IMR-90 (cell line): ENCODE results near the gene RTCB. TPM values are rescaled to one million over a fixed set of nuclear protein-coding genes. Genes with fewer than 3 reads are reported as not detected.

Experiments used
- ATAC-seq: fragments of 200-7000 bp; cut with Tn5 transposase; 2 replicates; pipeline ENCODE4 v1.9.1; 2020; ENCODE audit warnings: low read depth, mild to moderate bottlenecking, moderate library complexity
- BruUV-seq: library from RNA; stranded (reverse); fragments of 400-500 nt; replicated peaks from 2 replicates; lab custom pipeline; 2021; lab: Mats Ljungman, UMichigan
- CTCF ChIA-PET: fragments of 300-600 bp; formaldehyde crosslinking; extraction: SDS; loops from one replicate; lab custom pipeline; 2021; ENCODE audit warnings: antibody characterized with exemption; lab: Yijun Ruan, JAX
- POLR2A ChIA-PET: fragments of 300-600 bp; sonication (Branson Sonifier 250); formaldehyde crosslinking; loops from one replicate; lab custom pipeline; 2022; ENCODE audit warnings: antibody characterized with exemption; ENCODE audit not compliant: unreplicated experiment; lab: Charles Lee
- DNase-seq: peaks from one replicate; pipeline ENCODE4 v3.0.0; 2013
- H2AFZ ChIP-seq: replicated peaks from 2 replicates; pipeline ENCODE3; 2013; ENCODE audit warnings: low read length, mild to moderate bottlenecking; ENCODE audit not compliant: poor library complexity
- H2AK5ac ChIP-seq: 2 replicates; pipeline ENCODE4 v1.6.1; 2013; ENCODE audit warnings: low read depth, low read length, inconsistent platforms
- H2AK9ac ChIP-seq: replicated peaks from 2 replicates; pipeline ENCODE3; 2013; ENCODE audit warnings: mild to moderate bottlenecking, low read depth, low read length, moderate library complexity; ENCODE audit not compliant: poor library complexity
- H2BK120ac ChIP-seq: 2 replicates; pipeline ENCODE4 v1.6.1; 2013; ENCODE audit warnings: low read depth, low read length, inconsistent platforms
- H2BK15ac ChIP-seq: 3 replicates; pipeline ENCODE4 v1.6.1; 2013; ENCODE audit warnings: low read depth, low read length, inconsistent platforms
- H2BK20ac ChIP-seq: 2 replicates; pipeline ENCODE4 v1.6.1; 2013; ENCODE audit warnings: low read depth, mild to moderate bottlenecking, inconsistent platforms, low read length, moderate library complexity
- H2BK5ac ChIP-seq: 2 replicates; pipeline ENCODE4 v1.6.1; 2013; ENCODE audit warnings: mild to moderate bottlenecking, low read depth, low read length, inconsistent platforms; ENCODE audit not compliant: poor library complexity, severe bottlenecking
- H3K14ac ChIP-seq: replicated peaks from 2 replicates; pipeline ENCODE4 v1.6.1; 2013; ENCODE audit warnings: low read depth, low read length, inconsistent platforms
- H3K18ac ChIP-seq: 2 replicates; pipeline ENCODE4 v1.6.1; 2013; ENCODE audit warnings: low read depth, low read length, control low read depth
- H3K23ac ChIP-seq: 2 replicates; pipeline ENCODE4 v1.6.1; 2013; ENCODE audit warnings: low read depth, low read length, inconsistent platforms
- H3K27ac ChIP-seq: 2 replicates; pipeline ENCODE4 v1.5.1; 2013; ENCODE audit warnings: mild to moderate bottlenecking, control low read depth, low read length; ENCODE audit not compliant: insufficient read depth
- H3K27me3 ChIP-seq: 2 replicates; pipeline ENCODE4 v1.6.1; 2013; ENCODE audit warnings: low read length; ENCODE audit not compliant: control insufficient read depth, insufficient read depth
- H3K36me3 ChIP-seq: 2 replicates; pipeline ENCODE4 v1.6.1; 2013; ENCODE audit warnings: low read length, mixed read lengths; ENCODE audit not compliant: control insufficient read depth, insufficient read depth
- H3K4ac ChIP-seq: 2 replicates; pipeline ENCODE4 v1.6.1; 2013; ENCODE audit warnings: low read depth, low read length, inconsistent platforms
- H3K4me1 ChIP-seq: 2 replicates; pipeline ENCODE4 v1.6.1; 2013; ENCODE audit warnings: low read length, mixed read lengths; ENCODE audit not compliant: control insufficient read depth, insufficient read depth
- H3K4me2 ChIP-seq: 2 replicates; pipeline ENCODE4 v1.6.1; 2013; ENCODE audit warnings: low read depth, mild to moderate bottlenecking, control low read depth, low read length, moderate library complexity
- H3K4me3 ChIP-seq: 2 replicates; pipeline ENCODE4 v1.5.1; 2013; ENCODE audit warnings: low read depth, mild to moderate bottlenecking, control low read depth, low read length, moderate library complexity; ENCODE audit not compliant: insufficient read depth
- H3K56ac ChIP-seq: 2 replicates; pipeline ENCODE4 v1.6.1; 2013; ENCODE audit warnings: low read length, inconsistent platforms; ENCODE audit not compliant: insufficient read depth; ENCODE audit errors: extremely low read depth
- H3K79me1 ChIP-seq, 2 experiments: 2 replicates each; pipeline ENCODE4 v1.6.1; 2013; ENCODE audit warnings: low read length in 2 of 2, inconsistent platforms in 1 of 2, low read depth in 1 of 2
- H3K9ac ChIP-seq: 2 replicates; pipeline ENCODE4 v1.6.1; 2013; ENCODE audit warnings: low read depth, low read length, control low read depth
- H3K9me1 ChIP-seq: 2 replicates; pipeline ENCODE4 v1.6.1; 2013; ENCODE audit warnings: low read length, inconsistent platforms; ENCODE audit not compliant: insufficient read depth
- H3K9me3 ChIP-seq: 2 replicates; pipeline ENCODE4 v1.6.1; 2013; ENCODE audit warnings: low read length; ENCODE audit not compliant: control insufficient read depth, insufficient read depth
- H4K20me1 ChIP-seq: 2 replicates; pipeline ENCODE4 v1.6.1; 2013; ENCODE audit warnings: low read length, inconsistent platforms; ENCODE audit not compliant: insufficient read depth
- H4K5ac ChIP-seq: 2 replicates; pipeline ENCODE4 v1.6.1; 2013; ENCODE audit warnings: mild to moderate bottlenecking, low read depth, low read length, control low read depth
- H4K8ac ChIP-seq, 2 experiments: 2 replicates each; pipeline ENCODE4 v1.6.1; 2013; ENCODE audit warnings: low read depth in 2 of 2, low read length in 2 of 2, control low read depth in 1 of 2, inconsistent platforms in 1 of 2
- H4K91ac ChIP-seq: 2 replicates; pipeline ENCODE4 v1.6.1; 2013; ENCODE audit warnings: low read depth, low read length, inconsistent platforms; ENCODE audit not compliant: insufficient read depth
- BHLHE40 ChIP-seq: fragments of 150-350 bp; IDR thresholded peaks from 2 replicates; pipeline ENCODE4 v1.6.1; 2016; ENCODE audit warnings: mild to moderate bottlenecking, low read depth, low read length
- CEBPB ChIP-seq: IDR thresholded peaks from 2 replicates; pipeline ENCODE4 v1.6.1; 2012; ENCODE audit warnings: low read depth, low read length, improper control_type of control experiment
- CHD1 ChIP-seq: IDR thresholded peaks from 2 replicates; pipeline ENCODE4 v1.6.1; 2012; ENCODE audit warnings: low read depth, low read length, improper control_type of control experiment
- CTCF ChIP-seq: conservative IDR thresholded peaks from 2 replicates; pipeline ENCODE4 v1.5.1; 2012; ENCODE audit warnings: mild to moderate bottlenecking, low read depth, low read length, improper control_type of control experiment
- FOS ChIP-seq: fragments of 150-350 bp; IDR thresholded peaks from 2 replicates; pipeline ENCODE4 v1.6.1; 2016; ENCODE audit warnings: low read depth, low read length
- MAFK ChIP-seq: IDR thresholded peaks from 2 replicates; pipeline ENCODE4 v1.6.1; 2012; ENCODE audit warnings: low read depth, low read length, improper control_type of control experiment
- MAZ ChIP-seq: IDR thresholded peaks from 2 replicates; pipeline ENCODE4 v1.6.1; 2012; ENCODE audit warnings: low read depth, mild to moderate bottlenecking, low read length, improper control_type of control experiment, moderate library complexity, borderline replicate concordance
- MXI1 ChIP-seq: IDR thresholded peaks from 2 replicates; pipeline ENCODE4 v1.6.1; 2012; ENCODE audit warnings: low read depth, mild to moderate bottlenecking, low read length, moderate library complexity, borderline replicate concordance
- POLR2A ChIP-seq: IDR thresholded peaks from 2 replicates; pipeline ENCODE4 v1.6.1; 2012; ENCODE audit warnings: mild to moderate bottlenecking, low read depth, low read length
- RAD21 ChIP-seq: IDR thresholded peaks from 2 replicates; pipeline ENCODE4 v1.6.1; 2012; ENCODE audit warnings: low read length, improper control_type of control experiment
- RCOR1 ChIP-seq: IDR thresholded peaks from 2 replicates; pipeline ENCODE4 v1.6.1; 2012; ENCODE audit warnings: mild to moderate bottlenecking, low read length, improper control_type of control experiment; ENCODE audit not compliant: insufficient replicate concordance
- RFX5 ChIP-seq: IDR thresholded peaks from 2 replicates; pipeline ENCODE4 v1.8.0; 2012; ENCODE audit warnings: low read depth, mild to moderate bottlenecking, low read length, moderate library complexity
- SMC3 ChIP-seq: fragments of 150-350 bp; IDR thresholded peaks from 2 replicates; pipeline ENCODE4 v1.6.1; 2016; ENCODE audit warnings: low read depth, mild to moderate bottlenecking, antibody characterized with exemption, low read length, moderate library complexity
- WGBS, 2 experiments: methylation state at CpG; one replicate each; pipeline versions ENCODE4 v1.1.5 to v1.1.7; 2013; ENCODE audit warnings: missing lambda C conversion rate in 2 of 2; ENCODE audit not compliant: insufficient read length in 1 of 2; ENCODE audit errors: extremely low coverage in 2 of 2; 5-methylcytosine and 5-hydroxymethylcytosine counted together
- dilution Hi-C: fragments of 300-500 bp; cut with HindIII; formaldehyde crosslinking; loops from one replicate; pipeline ENCODE4 v1.14.3; 2018; ENCODE audit warnings: low sequenced_read_pairs; ENCODE audit not compliant: unreplicated experiment
- in situ Hi-C: fragments of 300-500 bp; cut with MboI; formaldehyde crosslinking; loops from 3 replicates; pipeline ENCODE4 v1.14.3; 2019; ENCODE audit warnings: low sequenced_read_pairs, inconsistent platforms, mixed read lengths
- intact Hi-C: fragments of 100-400 bp; cut with micrococcal nuclease; formaldehyde crosslinking; loops from 2 replicates; pipeline ENCODE4 v1.10.0; 2022
- polyA plus RNA-seq, 3 experiments: library from polyadenylated mRNA; depleted of rRNA; stranded (reverse); fragments of >200 nt; gene quantifications; 2 replicates each; pipeline ENCODE4 v1.2.3, GENCODE V29; 2012; ENCODE audit warnings: low replicate concordance in 1 of 3
- total RNA-seq: library from RNA; depleted of rRNA; stranded (reverse); fragments of >200 nt; gene quantifications from 2 replicates; pipeline ENCODE4 v1.2.3, GENCODE V29; 2012
- TF ChIP-seq, protein P1 (sequence below): fragments of 150-350 bp; IDR thresholded peaks from 2 replicates; pipeline ENCODE4 v1.6.1; 2016; ENCODE audit warnings: low read depth, mild to moderate bottlenecking, low read length, moderate library complexity, borderline replicate concordance

Gene RTCB
- total and polyA plus RNA-seq, 2 of the 4 experiments (the other 2 are of a cell fraction): 115 to 213 TPM

- Histone ChIP-seq H4K20me1 (no peaks in the 10 kb centered on the region), H2AFZ (no peak overlapping the region), H3K4me1 (no peaks in the 10 kb centered on the region), H2BK120ac (no peak overlapping the region), H3K79me1 (no peaks in the 10 kb centered on the region), H3K56ac (no peak overlapping the region), H3K4ac (no peak overlapping the region), H3K9ac (no peak overlapping the region), H3K27ac (no peak overlapping the region), H4K8ac (no peak overlapping the region), H4K91ac (no peak overlapping the region), H3K9me1 (no peaks in the 10 kb centered on the region), H2AK5ac (no peak overlapping the region), H2BK20ac (no peak overlapping the region), H4K5ac (no peak overlapping the region), H3K18ac (no peak overlapping the region), H3K23ac (no peak overlapping the region), H2BK5ac (no peak overlapping the region), H3K9me3 (no peaks in the 10 kb centered on the region), H3K14ac (no peak overlapping the region), H3K27me3 (peaks cover 6% of the 10 kb centered on the region), H3K4me2 (no peak overlapping the region), H2AK9ac (no peak overlapping the region), H3K4me3 (no peak overlapping the region), H3K36me3 (no peaks in the 10 kb centered on the region), H2BK15ac (no peak overlapping the region)
- ATAC-seq (no peak), DNase-seq (no peak)
- in situ Hi-C loops: no loop called here
- intact Hi-C loops: no loop called here
- no TSS peak for BruUV-seq
- POLR2A ChIA-PET: no interaction called here
- dilution Hi-C loops: no loop called here
- no CpG with 5 or more reads among the region's 2 CpGs for WGBS, 2 experiments
- no peak for TF ChIP-seq RFX5
- TF ChIP-seq SMC3: no peak
- no peak for TF ChIP-seq RAD21
- TF ChIP-seq CTCF: no peak
- TF ChIP-seq POLR2A: no peak
- TF ChIP-seq MAFK: no peak
- TF ChIP-seq BHLHE40: no peak
- TF ChIP-seq MAZ: no peak
- TF ChIP-seq MXI1: no peak
- TF ChIP-seq CHD1: no peak
- TF ChIP-seq, protein P1, sequence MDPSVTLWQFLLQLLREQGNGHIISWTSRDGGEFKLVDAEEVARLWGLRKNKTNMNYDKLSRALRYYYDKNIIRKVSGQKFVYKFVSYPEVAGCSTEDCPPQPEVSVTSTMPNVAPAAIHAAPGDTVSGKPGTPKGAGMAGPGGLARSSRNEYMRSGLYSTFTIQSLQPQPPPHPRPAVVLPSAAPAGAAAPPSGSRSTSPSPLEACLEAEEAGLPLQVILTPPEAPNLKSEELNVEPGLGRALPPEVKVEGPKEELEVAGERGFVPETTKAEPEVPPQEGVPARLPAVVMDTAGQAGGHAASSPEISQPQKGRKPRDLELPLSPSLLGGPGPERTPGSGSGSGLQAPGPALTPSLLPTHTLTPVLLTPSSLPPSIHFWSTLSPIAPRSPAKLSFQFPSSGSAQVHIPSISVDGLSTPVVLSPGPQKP: no peak
- TF ChIP-seq CEBPB: no peak
- no peak for TF ChIP-seq FOS
- no peak for TF ChIP-seq RCOR1
- CTCF ChIA-PET: interaction anchor here (0.6 kb wide), 1 partner anchor 20 kb away, joined by 3 read pairs; no protein-coding TSS in a partner anchor
Measured at GRCh38 chr22:32342977-32343376, 69.1 kb downstream of the RTCB start.
